ENCODE results near the gene RNF7.

DNA sequence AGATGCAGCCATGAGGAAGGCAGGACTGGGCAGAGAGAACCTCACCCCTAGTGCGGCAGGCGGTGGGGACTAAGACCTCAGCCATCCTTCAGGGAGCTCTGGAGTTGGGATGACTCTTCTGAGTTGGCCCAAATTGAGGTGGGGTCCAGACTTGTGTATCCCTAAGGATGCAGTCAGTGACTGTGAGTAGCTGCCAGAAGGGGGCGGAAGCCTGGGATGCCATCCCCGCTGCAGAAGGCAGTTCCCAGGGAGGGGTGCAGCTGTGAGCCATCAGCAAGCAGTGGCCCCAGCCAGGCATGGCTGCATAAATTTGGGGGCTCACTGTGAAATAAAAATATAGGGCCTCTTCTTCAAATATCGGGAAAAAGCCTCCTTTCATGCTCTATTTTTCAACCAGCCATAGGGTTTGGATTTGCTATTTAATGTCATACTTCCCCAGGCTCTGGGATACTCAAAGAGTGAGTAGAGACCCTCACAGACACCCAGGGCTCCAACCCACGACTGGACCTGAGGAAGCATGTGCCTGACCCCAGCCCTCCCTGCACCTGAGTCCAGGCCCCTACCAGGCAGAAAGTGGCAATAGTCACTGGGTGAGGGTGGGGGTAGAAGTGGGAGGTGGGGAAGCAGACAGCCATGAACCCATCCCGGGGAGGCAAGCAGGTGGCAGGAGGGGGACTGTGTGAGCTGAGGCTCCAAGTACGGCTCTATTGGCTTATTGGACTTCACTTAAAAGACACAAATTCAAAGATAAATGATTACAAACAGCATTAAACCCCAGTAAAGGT is 55.6 kb downstream of the RNF7 start:
- TF ChIP-seq EP300 (IDR thresholded peaks at IDR 0.05; ENCODE audit: low read length) (no peak), HMG20B (CRISPR knock-in tag; IDR thresholded peaks at IDR 0.05) (no peak), ZFP36 (IDR thresholded peaks at IDR 0.05; ENCODE audit: low read depth, low read length, partially characterized antibody) (no peak), SREBF2 (CRISPR knock-in tag; IDR thresholded peaks at IDR 0.05) (no peak), NFE2 (IDR thresholded peaks at IDR 0.05; ENCODE audit: low read depth) (no peak), ZNF274 (IDR thresholded peaks at IDR 0.05; ENCODE audit: borderline replicate concordance, low read depth, low read length) (no peak), ZEB2 (IDR thresholded peaks at IDR 0.05) (no peak)
- TF ChIP-seq, protein P1, sequence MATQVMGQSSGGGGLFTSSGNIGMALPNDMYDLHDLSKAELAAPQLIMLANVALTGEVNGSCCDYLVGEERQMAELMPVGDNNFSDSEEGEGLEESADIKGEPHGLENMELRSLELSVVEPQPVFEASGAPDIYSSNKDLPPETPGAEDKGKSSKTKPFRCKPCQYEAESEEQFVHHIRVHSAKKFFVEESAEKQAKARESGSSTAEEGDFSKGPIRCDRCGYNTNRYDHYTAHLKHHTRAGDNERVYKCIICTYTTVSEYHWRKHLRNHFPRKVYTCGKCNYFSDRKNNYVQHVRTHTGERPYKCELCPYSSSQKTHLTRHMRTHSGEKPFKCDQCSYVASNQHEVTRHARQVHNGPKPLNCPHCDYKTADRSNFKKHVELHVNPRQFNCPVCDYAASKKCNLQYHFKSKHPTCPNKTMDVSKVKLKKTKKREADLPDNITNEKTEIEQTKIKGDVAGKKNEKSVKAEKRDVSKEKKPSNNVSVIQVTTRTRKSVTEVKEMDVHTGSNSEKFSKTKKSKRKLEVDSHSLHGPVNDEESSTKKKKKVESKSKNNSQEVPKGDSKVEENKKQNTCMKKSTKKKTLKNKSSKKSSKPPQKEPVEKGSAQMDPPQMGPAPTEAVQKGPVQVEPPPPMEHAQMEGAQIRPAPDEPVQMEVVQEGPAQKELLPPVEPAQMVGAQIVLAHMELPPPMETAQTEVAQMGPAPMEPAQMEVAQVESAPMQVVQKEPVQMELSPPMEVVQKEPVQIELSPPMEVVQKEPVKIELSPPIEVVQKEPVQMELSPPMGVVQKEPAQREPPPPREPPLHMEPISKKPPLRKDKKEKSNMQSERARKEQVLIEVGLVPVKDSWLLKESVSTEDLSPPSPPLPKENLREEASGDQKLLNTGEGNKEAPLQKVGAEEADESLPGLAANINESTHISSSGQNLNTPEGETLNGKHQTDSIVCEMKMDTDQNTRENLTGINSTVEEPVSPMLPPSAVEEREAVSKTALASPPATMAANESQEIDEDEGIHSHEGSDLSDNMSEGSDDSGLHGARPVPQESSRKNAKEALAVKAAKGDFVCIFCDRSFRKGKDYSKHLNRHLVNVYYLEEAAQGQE (IDR thresholded peaks at IDR 0.05; ENCODE audit: borderline replicate concordance), result no peak
- TF ChIP-seq, protein P1 (CRISPR knock-in tag; IDR thresholded peaks at IDR 0.05; ENCODE audit: low read depth), result no peak
- TF ChIP-seq, protein P2, sequence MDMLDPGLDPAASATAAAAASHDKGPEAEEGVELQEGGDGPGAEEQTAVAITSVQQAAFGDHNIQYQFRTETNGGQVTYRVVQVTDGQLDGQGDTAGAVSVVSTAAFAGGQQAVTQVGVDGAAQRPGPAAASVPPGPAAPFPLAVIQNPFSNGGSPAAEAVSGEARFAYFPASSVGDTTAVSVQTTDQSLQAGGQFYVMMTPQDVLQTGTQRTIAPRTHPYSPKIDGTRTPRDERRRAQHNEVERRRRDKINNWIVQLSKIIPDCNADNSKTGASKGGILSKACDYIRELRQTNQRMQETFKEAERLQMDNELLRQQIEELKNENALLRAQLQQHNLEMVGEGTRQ (CRISPR knock-in tag; IDR thresholded peaks at IDR 0.05), result no peak

Measured in K562 (cell line).